Hypothalamus (tissue), 51 donors: ENCODE results near the gene NR3C2.
A peak's percentile ranks its signal among the peaks of the same experiment; 100 is the strongest.

Experiments used
- DNase-seq, 51 donors: peaks; one replicate each; lab custom pipeline; 2025; lab: John Stamatoyannopoulos, UW

The NR3C2 gene

GRCh38 chr4:148060264-148061140 is 381.7 kb downstream of the NR3C2 start:
- DNase-seq = no peak

- no peak for DNase-seq
These were observed 382.5 kb downstream of the NR3C2 start for GRCh38 chr4:148059617-148060180.

DNA sequence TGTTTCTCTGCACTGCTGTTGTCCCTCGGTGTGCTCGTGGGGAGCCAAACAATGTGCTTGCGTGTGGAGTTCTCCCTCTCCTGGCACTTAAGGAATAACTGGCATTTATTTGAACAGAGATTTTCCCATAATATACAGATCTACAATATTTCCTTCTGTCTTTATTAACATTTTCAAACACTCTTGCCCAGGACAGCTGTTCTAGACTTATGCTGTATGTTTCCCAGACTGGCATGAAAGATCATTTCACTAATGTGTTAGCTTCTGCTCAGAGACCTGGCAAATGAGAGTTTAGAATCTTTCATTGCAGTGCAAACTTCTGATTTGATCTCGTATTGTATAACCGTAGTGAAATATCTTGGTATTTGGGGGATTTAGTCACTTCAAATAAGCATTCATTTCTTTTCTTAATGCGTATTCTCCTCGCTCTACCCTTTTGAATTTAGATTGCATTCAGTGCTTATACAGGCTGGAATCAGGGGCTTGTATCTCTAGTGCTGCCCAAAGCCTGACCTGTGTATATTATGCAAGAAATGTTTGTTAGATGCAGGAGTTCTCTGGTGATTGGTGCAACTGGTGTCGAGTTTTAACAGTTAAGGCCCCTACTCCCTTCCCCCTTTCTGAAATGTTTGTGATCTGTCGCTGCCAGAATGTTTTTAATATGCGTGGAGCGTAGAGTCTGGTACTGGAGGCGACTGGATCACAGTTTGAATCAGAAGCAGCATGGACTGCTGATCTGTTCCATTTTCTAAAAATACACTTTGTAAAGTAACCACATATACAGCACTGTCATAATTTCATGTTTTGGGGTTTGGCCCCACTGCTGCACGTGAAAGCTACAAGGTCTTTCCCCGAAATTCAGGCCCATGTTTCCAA is 384.0 kb downstream of the NR3C2 start:
- peak in 7 of 51 donors; percentile 3 to 44 (median 18) for DNase-seq

- no peak for DNase-seq
These were observed 384.7 kb downstream of the NR3C2 start for GRCh38 chr4:148057516-148057915.

DNA sequence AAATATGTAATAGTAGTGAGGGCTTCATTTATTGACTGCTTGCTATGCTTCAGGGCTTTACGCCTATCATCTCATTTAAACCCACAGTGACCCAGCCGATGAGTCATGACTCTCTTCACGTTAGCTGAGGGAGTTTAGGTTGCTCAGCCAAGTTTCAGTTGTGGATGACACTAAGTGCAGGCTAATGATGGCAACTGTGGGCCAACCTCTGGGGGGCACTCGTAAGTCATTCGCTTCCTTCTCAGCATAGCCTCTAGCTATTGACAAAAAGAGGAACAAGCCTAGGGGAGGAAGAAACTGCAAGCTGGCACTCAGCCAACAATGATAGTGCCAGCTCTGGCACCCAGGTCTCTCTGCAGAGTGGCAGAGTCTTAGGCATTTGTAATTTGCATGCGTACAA is 385.3 kb downstream of the NR3C2 start:
- peak in 36 of 51 donors; percentile 4 to 70 (median 36) for DNase-seq

- no peak for DNase-seq
These were observed 386.4 kb downstream of the NR3C2 start for GRCh38 chr4:148055844-148056243.

DNA sequence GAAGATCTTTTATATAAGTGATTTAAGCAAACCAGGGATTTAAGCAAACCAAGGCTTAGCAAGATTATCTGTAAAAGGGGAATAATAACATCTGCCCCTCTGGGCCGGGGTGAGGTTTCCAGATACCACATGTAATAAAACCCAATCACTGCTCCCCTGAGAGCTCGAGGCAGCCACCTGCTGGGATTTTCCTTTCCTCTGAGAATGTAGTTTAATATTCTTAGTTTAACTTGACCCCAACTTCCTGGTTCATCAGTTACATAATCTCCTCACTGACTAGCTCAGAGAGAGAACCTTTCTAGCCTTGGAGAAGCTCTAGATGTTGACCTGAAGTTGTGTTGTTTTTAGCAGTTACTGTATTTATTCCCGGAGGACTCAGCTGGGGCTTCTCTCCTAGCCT is 387.9 kb downstream of the NR3C2 start:
- no peak for DNase-seq

GRCh38 chr4:148053298-148054003 is 388.8 kb downstream of the NR3C2 start:
- no peak for DNase-seq

- DNase-seq = no peak
These were observed 389.8 kb downstream of the NR3C2 start for GRCh38 chr4:148052448-148052847.

DNA sequence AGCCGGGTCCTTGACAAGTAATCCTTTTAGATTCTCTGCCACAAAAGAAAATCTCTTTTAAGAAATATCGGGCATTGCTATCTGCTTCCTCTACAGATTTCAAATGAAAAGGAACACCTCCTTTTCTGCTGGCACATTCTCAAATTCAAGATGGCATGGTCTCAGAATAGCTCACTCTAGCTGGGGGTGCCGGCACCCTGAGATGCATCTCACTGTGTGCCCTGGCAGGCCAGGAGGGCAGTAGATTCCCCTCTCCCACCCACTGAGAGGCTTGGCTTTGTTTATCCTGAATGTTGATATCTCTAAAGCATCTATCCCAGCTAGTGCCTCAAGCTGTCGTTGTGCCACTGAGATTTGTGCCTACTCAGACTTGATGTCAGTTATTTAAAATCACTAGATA is 390.8 kb downstream of the NR3C2 start:
- DNase-seq = no peak

DNA sequence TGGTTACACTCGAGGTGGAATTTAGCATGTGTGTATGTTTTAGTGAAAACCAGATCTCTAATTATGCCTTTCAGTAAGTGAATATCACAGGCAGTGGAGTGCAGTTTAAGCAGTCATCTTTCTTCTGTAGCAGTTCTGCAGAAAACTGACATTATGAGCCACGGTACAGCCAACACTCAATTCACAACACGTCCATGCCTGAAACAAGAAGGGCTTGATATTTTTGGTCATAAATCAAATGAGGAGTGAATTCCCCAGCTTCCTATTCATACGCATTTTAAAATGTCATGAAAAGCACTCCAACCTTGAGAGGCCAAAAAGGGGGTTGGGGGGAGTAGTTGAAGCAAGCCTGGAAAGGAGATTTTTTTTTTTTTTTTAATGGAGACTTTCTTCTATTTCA is 393.6 kb downstream of the NR3C2 start:
- DNase-seq = no peak

DNA sequence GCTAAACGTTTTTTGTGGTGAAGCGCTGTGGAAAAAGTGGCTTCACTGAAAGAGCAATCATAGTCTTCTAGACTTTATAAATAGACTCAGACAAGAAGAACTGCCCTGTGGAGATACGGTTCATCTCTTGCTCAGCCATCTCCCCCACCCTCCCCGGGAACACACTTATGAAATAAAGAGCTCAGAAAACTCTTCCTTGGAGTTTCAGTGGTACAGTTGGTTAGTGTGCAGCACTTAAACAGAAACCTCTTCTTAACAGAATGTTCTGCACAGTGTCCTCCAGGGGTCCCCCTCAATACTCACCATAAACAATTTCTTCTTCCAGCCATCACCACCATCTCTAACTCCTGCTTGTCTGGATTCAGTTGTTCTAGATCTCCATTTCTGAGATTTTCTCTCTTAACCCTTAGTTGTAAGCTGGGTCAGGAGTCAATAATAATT is 397.3 kb downstream of the NR3C2 start:
- peak in 1 of 51 donors; percentile 22 for DNase-seq

DNA sequence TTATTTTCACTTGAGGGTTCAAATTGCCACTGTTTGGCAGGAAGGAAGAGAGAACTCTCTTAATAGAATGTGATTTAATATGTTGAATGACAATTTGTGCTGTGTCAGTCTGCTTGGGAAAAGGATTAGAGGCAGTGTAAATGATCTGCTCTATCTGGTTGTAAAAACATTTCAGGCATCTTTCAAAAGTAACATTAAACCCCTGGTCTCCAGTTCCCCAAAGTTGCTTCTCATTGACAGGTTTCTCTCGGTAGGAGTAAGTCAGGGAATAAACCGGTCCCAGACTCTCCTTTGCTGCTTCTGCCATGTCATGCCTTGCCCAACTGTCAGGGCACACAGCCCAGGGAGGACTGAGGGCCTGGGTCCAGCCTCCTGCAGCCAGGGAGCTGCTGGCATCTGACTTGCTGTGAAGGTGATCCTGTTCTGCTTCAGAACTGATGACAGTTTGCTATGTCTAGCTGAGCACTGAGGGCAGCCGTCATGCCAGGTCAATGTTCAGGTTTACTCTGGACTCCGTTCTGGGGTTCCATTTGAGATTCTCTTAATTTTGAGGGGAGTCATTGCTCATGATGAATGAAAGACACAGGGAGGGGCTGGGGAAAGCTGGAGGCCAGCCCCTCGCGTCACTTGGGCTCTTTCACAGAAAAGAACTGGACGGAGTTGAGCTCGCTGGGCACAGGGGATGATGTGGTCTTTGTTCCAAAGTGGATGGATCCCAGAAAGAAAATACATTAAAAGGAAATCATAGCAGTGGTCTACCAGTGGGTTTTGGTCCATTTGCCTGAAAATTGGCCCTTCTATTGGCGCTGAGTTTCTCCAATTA is 397.9 kb downstream of the NR3C2 start:
- peak in 21 of 51 donors; percentile 6 to 49 (median 23) for DNase-seq

GRCh38 chr4:148041606-148042329 is 400.4 kb downstream of the NR3C2 start:
- no peak for DNase-seq

DNA sequence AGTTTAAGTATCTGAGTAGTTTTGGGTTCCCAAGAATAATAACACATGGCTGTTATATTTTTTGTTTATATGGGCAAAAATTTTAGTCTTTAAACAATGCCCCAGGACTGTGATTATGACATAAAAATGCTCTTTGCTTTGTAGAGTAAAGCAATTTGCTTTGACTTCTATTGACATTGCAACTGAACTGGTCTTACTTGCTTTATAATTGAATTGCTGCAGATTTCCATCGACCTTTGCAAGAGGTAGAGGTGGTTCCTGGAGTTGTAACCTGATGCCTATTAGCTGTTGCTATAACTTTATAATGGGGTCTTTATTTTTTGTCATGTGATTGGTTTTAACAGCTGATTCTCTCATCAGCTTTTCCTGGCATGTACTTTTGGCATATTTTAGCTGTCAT is 407.4 kb downstream of the NR3C2 start:
- DNase-seq = no peak

DNA sequence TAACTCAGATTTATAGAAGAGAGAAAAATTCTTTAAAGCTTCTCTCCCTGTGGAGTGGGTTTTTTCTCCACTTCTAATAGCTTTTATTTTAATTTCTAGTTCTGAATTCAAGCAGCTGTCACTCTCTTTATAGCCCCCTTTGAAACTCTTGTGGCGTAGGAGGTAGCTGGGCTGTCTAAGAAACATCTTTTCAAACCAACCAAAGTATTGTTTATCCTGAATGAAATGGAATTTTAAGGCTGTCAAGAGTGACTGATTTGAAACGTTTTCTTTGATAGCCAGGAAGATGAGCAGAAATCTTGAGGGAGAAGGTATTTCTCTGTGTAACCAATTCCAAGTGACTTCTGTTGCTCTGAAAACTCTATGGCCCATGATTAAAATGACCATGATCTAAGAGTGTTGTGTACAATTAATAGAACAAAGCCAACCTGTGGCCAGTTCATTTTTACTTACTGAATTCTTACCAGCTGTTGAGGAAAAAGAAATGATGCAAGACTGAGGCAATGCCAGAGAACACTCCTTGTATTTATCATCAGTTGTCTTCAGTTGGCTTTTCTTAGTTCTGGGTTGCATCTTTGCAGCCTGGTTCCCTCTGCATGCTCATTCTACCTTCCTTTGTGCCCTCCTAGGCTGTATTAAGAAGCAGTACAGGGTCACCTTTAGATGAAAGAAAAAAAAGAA is 411.9 kb downstream of the NR3C2 start:
- DNase-seq = no peak

DNA sequence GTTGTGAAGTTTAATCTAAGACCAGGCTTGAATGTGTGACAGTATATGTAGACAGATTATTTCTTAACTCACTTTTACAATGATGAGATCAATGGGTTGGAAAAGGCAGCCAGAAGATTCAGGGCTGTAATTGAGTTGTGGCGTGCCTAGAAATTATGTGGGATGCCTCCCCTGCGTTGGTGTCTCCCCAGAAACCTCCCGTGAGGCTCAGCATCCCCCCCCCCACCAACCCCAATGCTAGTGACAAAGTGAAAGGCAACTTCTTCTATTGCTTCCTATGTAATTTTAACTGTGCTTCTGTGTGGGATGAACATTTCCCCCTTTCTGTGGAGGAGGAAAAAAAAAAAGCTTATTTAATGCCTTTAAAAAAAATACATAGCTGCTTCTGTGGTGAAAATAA is 412.4 kb downstream of the NR3C2 start:
- peak in 1 of 51 donors; percentile 16 for DNase-seq
